OCI-M2 (cell line): ENCODE data around the gene ATXN10.

Source experiments
- DNase-seq: peaks from one replicate; lab custom pipeline; 2025; ENCODE audit not compliant: unreplicated experiment; lab: John Stamatoyannopoulos, UW

Gene ATXN10

GRCh38 chr22:45871721-45872120 is 200.1 kb downstream of the ATXN10 start:
- DNase-seq, result no peak

GRCh38 chr22:45872659-45873263 is 201.1 kb downstream of the ATXN10 start:
- DNase-seq, result no peak

- DNase-seq, result no peak
These were observed 204.8 kb downstream of the ATXN10 start for GRCh38 chr22:45876136-45877035.

- DNase-seq, result no peak
These were observed 205.4 kb downstream of the ATXN10 start for GRCh38 chr22:45877036-45877380.

GRCh38 chr22:45877651-45878050 is 206.0 kb downstream of the ATXN10 start:
- no peak for DNase-seq

- DNase-seq, result no peak
These were observed 206.6 kb downstream of the ATXN10 start for GRCh38 chr22:45878051-45878781.

- DNase-seq, result no peak
These were observed 207.4 kb downstream of the ATXN10 start for GRCh38 chr22:45878901-45879551.

- DNase-seq, result no peak
These were observed 207.9 kb downstream of the ATXN10 start for GRCh38 chr22:45879552-45879949.

- no peak for DNase-seq
These were observed 208.6 kb downstream of the ATXN10 start for GRCh38 chr22:45880091-45880715.

- DNase-seq, result no peak
These were observed 209.3 kb downstream of the ATXN10 start for GRCh38 chr22:45880716-45881523.

GRCh38 chr22:45881524-45881875 is 209.9 kb downstream of the ATXN10 start:
- DNase-seq, result no peak

- DNase-seq, result no peak
These were observed 211.5 kb downstream of the ATXN10 start for GRCh38 chr22:45882881-45883810.

GRCh38 chr22:45883811-45884170 is 212.2 kb downstream of the ATXN10 start:
- no peak for DNase-seq

- DNase-seq, result no peak
These were observed 212.8 kb downstream of the ATXN10 start for GRCh38 chr22:45884201-45885062.

GRCh38 chr22:45885171-45885840 is 213.7 kb downstream of the ATXN10 start:
- no peak for DNase-seq

- DNase-seq, result no peak
These were observed 214.3 kb downstream of the ATXN10 start for GRCh38 chr22:45885941-45886395.

GRCh38 chr22:45886540-45886939 is 214.9 kb downstream of the ATXN10 start:
- no peak for DNase-seq
